B cell (primary cell): ENCODE data around the gene SEC61A1. TPM values are rescaled to one million over a fixed set of nuclear protein-coding genes. Genes with fewer than 3 reads are reported as not detected.

Experiments
- ATAC-seq: fragments of 200-7000 bp; cut with Tn5 transposase; one replicate; pipeline ENCODE4 v1.10.0; 2021; ENCODE audit warnings: low read depth, mild to moderate bottlenecking, moderate number of reproducible peaks, moderate library complexity
- CTCF ChIA-PET: fragments of 350-600 bp; sonication (Branson Sonifier 250); formaldehyde crosslinking; loops from one replicate; lab custom pipeline; 2021; ENCODE audit warnings: antibody characterized with exemption, inconsistent platforms; lab: Charles Lee
- POLR2A ChIA-PET: fragments of 350-600 bp; sonication (Branson Sonifier 250); formaldehyde crosslinking; loops from one replicate; lab custom pipeline; 2021; ENCODE audit warnings: antibody characterized with exemption; lab: Charles Lee
- DNase-seq: peaks from one replicate; pipeline ENCODE4 v3.0.0; 2013
- H2AFZ ChIP-seq: 2 replicates; pipeline ENCODE4 v1.6.1; 2012; ENCODE audit warnings: mild to moderate bottlenecking, low read depth, low read length; ENCODE audit not compliant: insufficient read depth, poor library complexity, severe bottlenecking
- H3K27ac ChIP-seq, 2 donors: 1 replicate in 1 of 2; 2 replicates in 1 of 2; pipeline ENCODE4 v1.5.1; 2012 to 2013; ENCODE audit warnings: low read length in 2 of 2, mild to moderate bottlenecking in 2 of 2, moderate library complexity in 1 of 2
- H3K27me3 ChIP-seq, 4 experiments: fragments of 200-600 bp in 1 of 4; sonication (generic) in 1 of 4; replicated peaks in 1 of 4; 1 replicate in 2 of 4; 2 replicates in 2 of 4; pipeline versions ENCODE4 v1.6.1 to v1.7.0; 2013 to 2016; ENCODE audit warnings: low read length in 3 of 4, mild to moderate bottlenecking in 2 of 4, mixed read lengths in 1 of 4, moderate library complexity in 1 of 4; ENCODE audit not compliant: insufficient read depth in 4 of 4, control insufficient read depth in 3 of 4; ENCODE audit errors: control extremely low read depth in 1 of 4
- H3K36me3 ChIP-seq, 2 experiments: replicated peaks in 1 of 2; 1 replicate in 1 of 2; 2 replicates in 1 of 2; pipeline versions ENCODE4 v1.6.1 to v1.7.1; 2013; ENCODE audit warnings: low read length in 1 of 2; ENCODE audit not compliant: insufficient read depth in 2 of 2, control insufficient read depth in 1 of 2; ENCODE audit errors: control extremely low read depth in 1 of 2, extremely low read depth in 1 of 2
- H3K4me1 ChIP-seq, 2 donors: fragments of 200-600 bp in 1 of 2; sonication (generic) in 1 of 2; 1 replicate in 1 of 2; 2 replicates in 1 of 2; pipeline versions ENCODE4 v1.5.1 to v1.6.1; 2013 to 2017; ENCODE audit warnings: low read length in 2 of 2; ENCODE audit not compliant: control insufficient read depth in 2 of 2, insufficient read depth in 2 of 2
- H3K4me2 ChIP-seq: replicated peaks from 2 replicates; pipeline ENCODE3; 2012; ENCODE audit warnings: mild to moderate bottlenecking, low read depth, low read length; ENCODE audit not compliant: poor library complexity, severe bottlenecking
- H3K4me3 ChIP-seq, 5 experiments: fragments of 200-600 bp in 1 of 5; sonication (generic) in 1 of 5; 1 replicate in 3 of 5; 2 replicates in 2 of 5; pipeline versions ENCODE4 v1.5.1 to v1.7.0; 2011 to 2016; ENCODE audit warnings: low read length in 4 of 5, mild to moderate bottlenecking in 4 of 5, low read depth in 2 of 5, control low read depth in 1 of 5, moderate library complexity in 1 of 5; ENCODE audit not compliant: insufficient read depth in 1 of 5; ENCODE audit errors: control extremely low read depth in 1 of 5, extremely low read depth in 1 of 5
- H3K79me2 ChIP-seq: fragments of 200-600 bp; sonication (generic); one replicate; pipeline ENCODE4 v1.6.0; 2016; ENCODE audit warnings: low read length; ENCODE audit not compliant: control insufficient read depth, insufficient read depth
- H3K9ac ChIP-seq: fragments of 200-600 bp; sonication (generic); 2 replicates; pipeline ENCODE4 v1.6.1; 2017; ENCODE audit warnings: mild to moderate bottlenecking, low read length, moderate library complexity
- H3K9me3 ChIP-seq, 3 donors: one replicate each; pipeline versions ENCODE4 v1.6.1 to v1.7.1; 2013; ENCODE audit warnings: low read length in 2 of 3; ENCODE audit not compliant: control insufficient read depth in 2 of 3, insufficient read depth in 1 of 3; ENCODE audit errors: control extremely low read depth in 1 of 3
- H4K20me1 ChIP-seq: 2 replicates; pipeline ENCODE4 v1.6.0; 2012; ENCODE audit warnings: mild to moderate bottlenecking, low read length; ENCODE audit not compliant: insufficient read depth, control insufficient read depth, poor library complexity, severe bottlenecking
- H3K27ac Mint-ChIP-seq: one replicate; pipeline ENCODE4 v1.8.0; 2021; ENCODE audit warnings: mixed read lengths
- H3K27me3 Mint-ChIP-seq: one replicate; pipeline ENCODE4 v1.8.0; 2021; ENCODE audit warnings: mixed read lengths
- H3K4me1 Mint-ChIP-seq: one replicate; pipeline ENCODE4 v1.8.0; 2021; ENCODE audit warnings: mixed read lengths
- H3K4me3 Mint-ChIP-seq: one replicate; pipeline ENCODE4 v1.8.0; 2021; ENCODE audit warnings: mixed read lengths
- H3K9me3 Mint-ChIP-seq: one replicate; pipeline ENCODE4 v1.8.0; 2022; ENCODE audit warnings: mixed read lengths; ENCODE audit not compliant: insufficient read depth
- CTCF ChIP-seq: fragments of 200-600 bp; IDR thresholded peaks from one replicate; pipeline ENCODE4 v1.8.0; 2022; ENCODE audit warnings: antibody characterized with exemption, mild to moderate bottlenecking
- EZH2 ChIP-seq: IDR thresholded peaks from 2 replicates; pipeline ENCODE4 v1.6.1; 2012; ENCODE audit warnings: borderline replicate concordance, low read depth, mild to moderate bottlenecking, moderate library complexity, low read length; ENCODE audit not compliant: insufficient read depth, poor library complexity, severe bottlenecking
- WGBS: methylation state at CpG from one replicate; pipeline ENCODE4 v1.1.5; 2013; ENCODE audit warnings: missing lambda C conversion rate; ENCODE audit not compliant: insufficient coverage; 5-methylcytosine and 5-hydroxymethylcytosine counted together
- intact Hi-C: fragments of 100-400 bp; cut with micrococcal nuclease; formaldehyde crosslinking; loops from one replicate; pipeline ENCODE4 v1.10.0; 2022
- polyA plus RNA-seq: library from polyadenylated mRNA; depleted of rRNA; stranded (reverse); fragments of >200 nt; gene quantifications from 2 replicates; pipeline ENCODE4 v1.2.3, GENCODE V29; 2012
- total RNA-seq, 2 donors: library from RNA; stranded (reverse); fragments of 120-200 nt in 1 of 2; gene quantifications; 1 replicate in 1 of 2; 2 replicates in 1 of 2; pipeline versions ENCODE4 v1.2.3 to v1.2.4, GENCODE V29; 2013 to 2022

The SEC61A1 gene
- total and polyA plus RNA-seq, 2 donors (not counting 1 experiment from before 2014, with no cell fraction given), result 48.4 to 79.4 TPM

- H3K36me3 ChIP-seq, result peaks cover 0 to 38% of the 10 kb centered on the region in 2 experiments
- H3K4me1 ChIP-seq, result no peaks in the 10 kb centered on the region
- H3K4me2 ChIP-seq, result no peak overlapping the region
- TF ChIP-seq CTCF (no peak), EZH2 (no peak)
- no peak overlapping the region for H3K27ac ChIP-seq
- no peak overlapping the region for H3K4me3 ChIP-seq
- no peak for ATAC-seq
- Mint-ChIP-seq H3K9me3 (no peaks in the 10 kb centered on the region), H3K27me3 (no peaks in the 10 kb centered on the region), H3K4me3 (no peak overlapping the region), H3K4me1 (no peaks in the 10 kb centered on the region), H3K27ac (no peak overlapping the region)
- POLR2A ChIA-PET, result no interaction called here
- no peaks in the 10 kb centered on the region for H3K27me3 ChIP-seq
- no peaks in the 10 kb centered on the region for H3K9me3 ChIP-seq
- peaks cover 2% of the 10 kb centered on the region for H3K79me2 ChIP-seq
- 100% methylated on average over 1 of the region's 1 CpG for WGBS
- no peak for DNase-seq
- no peak overlapping the region for H2AFZ ChIP-seq
- no peak overlapping the region for H3K9ac ChIP-seq
- CTCF ChIA-PET, result interaction anchor here (0.5 to 3.1 kb wide), 2 partner anchors 8 to 15 kb away, joined by 3 to 12 read pairs; no protein-coding TSS in a partner anchor
- no peaks in the 10 kb centered on the region for H4K20me1 ChIP-seq
- intact Hi-C loops, result no loop called here
Measured at GRCh38 chr3:128089135-128089534, 36.9 kb downstream of the SEC61A1 start.

- DNase-seq (no peak), ATAC-seq (no peak)
- Histone ChIP-seq H3K9me3 (no peaks in the 10 kb centered on the region), H2AFZ (no peak overlapping the region), H4K20me1 (peaks cover 10% of the 10 kb centered on the region), H3K27me3 (no peaks in the 10 kb centered on the region), H3K4me2 (no peak overlapping the region), H3K4me3 (no peak overlapping the region), H3K9ac (no peak overlapping the region), H3K79me2 (peaks cover 4% of the 10 kb centered on the region), H3K4me1 (no peaks in the 10 kb centered on the region), H3K27ac (no peak overlapping the region), H3K36me3 (peaks cover 0 to 38% of the 10 kb centered on the region in 2 experiments)
- intact Hi-C loops, result no loop called here
- POLR2A ChIA-PET, result no interaction called here
- H3K27ac Mint-ChIP-seq, result no peak overlapping the region
- CTCF ChIA-PET, result interaction anchor here (1.1 kb wide), 1 partner anchor 42 kb away, joined by 4 read pairs; no protein-coding TSS in a partner anchor
- H3K4me1 Mint-ChIP-seq, result no peaks in the 10 kb centered on the region
- no peaks in the 10 kb centered on the region for H3K27me3 Mint-ChIP-seq
- no peak overlapping the region for H3K4me3 Mint-ChIP-seq
- no peaks in the 10 kb centered on the region for H3K9me3 Mint-ChIP-seq
- TF ChIP-seq EZH2, result no peak
- TF ChIP-seq CTCF, result no peak
- WGBS, result no CpG with 5 or more reads among the region's 2 CpGs
Measured at GRCh38 chr3:128091586-128091985, 39.3 kb downstream of the SEC61A1 start.
